K562 (cell line): Measurements from ENCODE around the gene SIK3. TPM values are rescaled to one million over a fixed set of nuclear protein-coding genes. Genes with fewer than 3 reads are reported as not detected.

Experiments used
- ATAC-seq: fragments of 200-7000 bp; cut with Tn5 transposase; 3 replicates; pipeline ENCODE4 v1.9.1; 2020; ENCODE audit warnings: moderate library complexity
- BruUV-seq: library from RNA; stranded (reverse); fragments of 400-500 nt; replicated peaks from 2 replicates; lab custom pipeline; 2021; lab: Mats Ljungman, UMichigan
- CTCF ChIA-PET: fragments of 300-600 bp; formaldehyde crosslinking; extraction: SDS; loops from one replicate; lab custom pipeline; 2021; ENCODE audit warnings: low intra/inter-chr PET ratio; lab: Yijun Ruan, JAX
- POLR2A ChIA-PET: fragments of 300-600, 350-650 bp; sonication (Branson Sonifier 250); formaldehyde crosslinking; extraction: SDS; loops from one replicate; lab custom pipeline; 2021; ENCODE audit warnings: antibody characterized with exemption, inconsistent platforms; lab: Yijun Ruan, JAX
- DNase-seq, 4 experiments: peaks; one replicate each; pipeline versions ENCODE4 v3.0.0 to v3.0.0-alpha.2; 2011 to 2018; ENCODE audit warnings: low spot score in 3 of 4, mixed read lengths in 3 of 4; ENCODE audit errors: extremely low read depth in 1 of 4
- FAIRE-seq: peaks from 2 replicates; lab custom pipeline; 2011; peaks lifted over from hg19 to GRCh38; lab: Jason Lieb, UNC
- H2AFZ ChIP-seq: 2 replicates; pipeline ENCODE4 v1.6.0; 2011; ENCODE audit warnings: low read depth, low read length, control low read depth, inconsistent platforms
- H3K27ac ChIP-seq: fragments of 200-600 bp; 3 replicates; pipeline ENCODE4 v1.8.0; 2011; ENCODE audit warnings: low read depth, mild to moderate bottlenecking, control low read depth, inconsistent platforms, low read length, moderate library complexity, mixed read lengths; ENCODE audit errors: extremely low read depth
- H3K27me3 ChIP-seq, 2 experiments: fragments of 300-600 bp in 1 of 2; 2 replicates in 1 of 2; 3 replicates in 1 of 2; pipeline versions ENCODE4 v1.6.0 to v1.8.0; 2011; ENCODE audit warnings: inconsistent platforms in 2 of 2, low read length in 2 of 2, mild to moderate bottlenecking in 1 of 2, mixed read lengths in 1 of 2, moderate library complexity in 1 of 2; ENCODE audit not compliant: control insufficient read depth in 2 of 2, insufficient read depth in 2 of 2
- H3K36me3 ChIP-seq: fragments of 300-600 bp; 3 replicates; pipeline ENCODE4 v1.8.0; 2011; ENCODE audit warnings: mild to moderate bottlenecking, low read length, inconsistent platforms; ENCODE audit not compliant: control insufficient read depth, insufficient read depth
- H3K4me1 ChIP-seq, 2 experiments: fragments of 200-600 bp in 1 of 2; replicated peaks in 1 of 2; 2 replicates in 1 of 2; 3 replicates in 1 of 2; pipeline versions ENCODE4 v1.5.1 to v1.8.0; 2011; ENCODE audit warnings: inconsistent platforms in 2 of 2, low read length in 2 of 2, mild to moderate bottlenecking in 1 of 2, mixed read lengths in 1 of 2, moderate library complexity in 1 of 2; ENCODE audit not compliant: control insufficient read depth in 2 of 2, insufficient read depth in 2 of 2
- H3K4me2 ChIP-seq: 2 replicates; pipeline ENCODE4 v1.6.1; 2011; ENCODE audit warnings: low read length, control low read depth, inconsistent platforms, mixed read lengths; ENCODE audit not compliant: insufficient read depth
- H3K4me3 ChIP-seq: fragments of 200-600 bp; sonication (generic), shearing (Covaris generic); 2 replicates; pipeline ENCODE4 v1.5.1; 2016; ENCODE audit warnings: control low read depth, inconsistent platforms
- H3K79me2 ChIP-seq: fragments of 200-600 bp; 3 replicates; pipeline ENCODE4 v1.8.0; 2011; ENCODE audit warnings: low read length, inconsistent platforms; ENCODE audit not compliant: control insufficient read depth, insufficient read depth
- H3K9ac ChIP-seq, 2 experiments: 2 replicates each; pipeline versions ENCODE4 v1.6.0 to v1.6.1; 2011; ENCODE audit warnings: low read depth in 2 of 2, low read length in 2 of 2, control low read depth in 1 of 2, inconsistent platforms in 1 of 2, mild to moderate bottlenecking in 1 of 2, mixed read lengths in 1 of 2; ENCODE audit not compliant: insufficient read depth in 1 of 2
- H3K9me1 ChIP-seq: one replicate; pipeline ENCODE4 v1.6.0; 2011; ENCODE audit warnings: inconsistent platforms, mild to moderate bottlenecking, low read length, moderate library complexity; ENCODE audit not compliant: control insufficient read depth, insufficient read depth
- H3K9me3 ChIP-seq: replicated peaks from 2 replicates; pipeline ENCODE4 v1.5.1; 2011; ENCODE audit warnings: low read depth, low read length, inconsistent platforms; ENCODE audit not compliant: control insufficient read depth, insufficient read depth
- H4K20me1 ChIP-seq: replicated peaks from 2 replicates; pipeline ENCODE4 v1.6.1; 2011; ENCODE audit warnings: low read length, inconsistent platforms, mixed read lengths; ENCODE audit not compliant: control insufficient read depth, insufficient read depth
- CCNT2 ChIP-seq: IDR thresholded peaks from 2 replicates; pipeline ENCODE4 v1.6.1; 2011; ENCODE audit warnings: borderline replicate concordance, low read depth, mild to moderate bottlenecking, moderate library complexity, mixed read lengths, low read length; ENCODE audit not compliant: insufficient read length; ENCODE audit errors: extremely low read depth
- ERF ChIP-seq: fragments of 450-650 bp; formaldehyde crosslinking; IDR thresholded peaks from 2 replicates; pipeline ENCODE4 v1.4.0; 2020; ENCODE audit warnings: mild to moderate bottlenecking, mixed read lengths
- GABPB1 ChIP-seq: sonication (generic); formaldehyde crosslinking; IDR thresholded peaks from 2 replicates; pipeline ENCODE4 v1.8.0; 2022; ENCODE audit warnings: mild to moderate bottlenecking, missing genetic modification reagents
- GTF2E2 ChIP-seq: fragments of 200-800 bp; sonication (Bioruptor generic); IDR thresholded peaks from 2 replicates; pipeline ENCODE4 v1.6.1; 2016; ENCODE audit warnings: missing genetic modification characterization, missing compliant biosample characterization
- SAFB2 ChIP-seq: fragments of 200-400 bp; formaldehyde crosslinking; IDR thresholded peaks from 2 replicates; pipeline ENCODE4 v1.6.1; 2018; ENCODE audit warnings: borderline replicate concordance, low read length, low read depth, moderate library complexity; ENCODE audit not compliant: severe bottlenecking
- ZNF778 ChIP-seq: fragments of 450-650 bp; formaldehyde crosslinking; IDR thresholded peaks from 2 replicates; pipeline ENCODE4 v1.4.0; 2020; ENCODE audit warnings: mild to moderate bottlenecking, moderate library complexity
- WGBS: fragments of 100-300 bp; shearing (Covaris generic); methylation state at CpG from one replicate; pipeline ENCODE4 v1.1.6; 2016; ENCODE audit warnings: low coverage, mixed read lengths; ENCODE audit not compliant: insufficient coverage; ENCODE audit errors: missing lambda C conversion rate; 5-methylcytosine and 5-hydroxymethylcytosine counted together
- in situ Hi-C: fragments of 300-500 bp; cut with MboI; formaldehyde crosslinking; loops from 4 replicates; pipeline ENCODE4 v1.15.0; 2018; ENCODE audit warnings: inconsistent platforms, mixed read lengths
- intact Hi-C: fragments of 100-400 bp; cut with micrococcal nuclease; formaldehyde crosslinking; loops from 2 replicates; pipeline ENCODE4 v1.14.2; 2022
- polyA plus RNA-seq, 8 experiments: library from polyadenylated mRNA; depleted of rRNA in 4 of 8; stranded (reverse) in 5 of 8; unstranded in 3 of 8; fragments of >200 nt; fragmentation: Nextera tagmentation in 2 of 8; fragmentation: Illumina TruSeq in 1 of 8; extraction: Ambion mirVana in 2 of 8; extraction: Trizol in 1 of 8; gene quantifications; 2 replicates each; pipeline versions ENCODE4 v1.2.1 to v1.2.3, GENCODE V29; 2011 to 2014; ENCODE audit warnings: inconsistent platforms in 1 of 8, missing spikeins in 1 of 8
- total RNA-seq, 7 experiments: library from RNA; depleted of rRNA in 6 of 7; stranded (reverse); fragments of >200 nt in 6 of 7; fragmentation: Illumina TruSeq in 2 of 7; extraction: Trizol in 2 of 7; gene quantifications; 2 replicates each; pipeline versions ENCODE4 v1.2.1 to v1.2.3, GENCODE V29; 2011 to 2021; ENCODE audit warnings: low replicate concordance in 1 of 7
- TF ChIP-seq, protein P1 (sequence below): fragments of 450-650 bp; IDR thresholded peaks from one replicate; pipeline ENCODE4 v1.6.1; 2018; ENCODE audit warnings: mild to moderate bottlenecking, moderate library complexity; ENCODE audit not compliant: partially characterized antibody

Gene SIK3
- total and polyA plus RNA-seq, 9 of the 15 experiments (the other 6 are each of a cell fraction or from before 2014, with no cell fraction given): 1.6 to 21.6 (median 8.0) TPM

DNA sequence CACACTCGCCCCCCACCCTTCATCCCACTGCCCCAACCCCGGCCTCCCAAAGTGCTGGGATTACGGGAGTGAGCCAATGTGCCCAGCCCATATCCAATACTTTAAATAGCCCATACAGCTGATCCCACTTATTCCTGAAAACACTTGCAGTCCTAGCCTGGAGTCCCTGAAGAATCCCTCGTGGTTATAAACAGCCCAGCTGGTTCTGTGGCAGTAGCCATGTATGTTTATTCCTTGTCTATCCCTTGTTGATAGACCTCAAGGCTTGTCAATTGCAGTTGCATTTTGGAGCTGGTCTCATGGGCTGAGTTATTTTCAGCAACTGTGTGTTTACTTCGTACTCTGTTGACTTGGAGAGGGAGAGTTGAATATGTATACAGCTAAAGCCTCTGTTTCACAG, 24.3 kb upstream of the SIK3 start:
- H3K27me3 ChIP-seq: peaks cover 2 to 10% of the 10 kb centered on the region in 2 experiments; a peak in 4 of 5 replicates
- TF ChIP-seq GABPB1 (CRISPR knock-in tag) (no peak), ERF (CRISPR knock-in tag) (no peak), GTF2E2 (tag) (no peak), CCNT2 (no peak), SAFB2 (no peak), ZNF778 (CRISPR knock-in tag) (no peak)
- TF ChIP-seq, protein P1, sequence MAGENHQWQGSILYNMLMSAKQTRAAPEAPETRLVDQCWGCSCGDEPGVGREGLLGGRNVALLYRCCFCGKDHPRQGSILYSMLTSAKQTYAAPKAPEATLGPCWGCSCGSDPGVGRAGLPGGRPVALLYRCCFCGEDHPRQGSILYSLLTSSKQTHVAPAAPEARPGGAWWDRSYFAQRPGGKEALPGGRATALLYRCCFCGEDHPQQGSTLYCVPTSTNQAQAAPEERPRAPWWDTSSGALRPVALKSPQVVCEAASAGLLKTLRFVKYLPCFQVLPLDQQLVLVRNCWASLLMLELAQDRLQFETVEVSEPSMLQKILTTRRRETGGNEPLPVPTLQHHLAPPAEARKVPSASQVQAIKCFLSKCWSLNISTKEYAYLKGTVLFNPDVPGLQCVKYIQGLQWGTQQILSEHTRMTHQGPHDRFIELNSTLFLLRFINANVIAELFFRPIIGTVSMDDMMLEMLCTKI: no peak
- no peak overlapping the region for H3K4me2 ChIP-seq
- H3K9me1 ChIP-seq: no peaks in the 10 kb centered on the region
- H3K4me3 ChIP-seq: no peak overlapping the region
- POLR2A ChIA-PET: no interaction called here
- 10% methylated on average over 5 of the region's 5 CpGs for WGBS
- no peak overlapping the region for H3K27ac ChIP-seq
- no peaks in the 10 kb centered on the region for H3K36me3 ChIP-seq
- no TSS peak for BruUV-seq
- no peaks in the 10 kb centered on the region for H3K9me3 ChIP-seq
- intact Hi-C loops: no loop called here
- in situ Hi-C loops: no loop called here
- no peak for FAIRE-seq
- no peaks in the 10 kb centered on the region for H4K20me1 ChIP-seq
- H3K9ac ChIP-seq: no peak overlapping the region
- ATAC-seq: no peak
- no peak for DNase-seq
- no peak overlapping the region for H2AFZ ChIP-seq
- no peaks in the 10 kb centered on the region for H3K79me2 ChIP-seq
- no peaks in the 10 kb centered on the region for H3K4me1 ChIP-seq
- CTCF ChIA-PET: no interaction called here
